Measurements from ENCODE around the gene GABBR2.

The GABBR2 gene

DNA sequence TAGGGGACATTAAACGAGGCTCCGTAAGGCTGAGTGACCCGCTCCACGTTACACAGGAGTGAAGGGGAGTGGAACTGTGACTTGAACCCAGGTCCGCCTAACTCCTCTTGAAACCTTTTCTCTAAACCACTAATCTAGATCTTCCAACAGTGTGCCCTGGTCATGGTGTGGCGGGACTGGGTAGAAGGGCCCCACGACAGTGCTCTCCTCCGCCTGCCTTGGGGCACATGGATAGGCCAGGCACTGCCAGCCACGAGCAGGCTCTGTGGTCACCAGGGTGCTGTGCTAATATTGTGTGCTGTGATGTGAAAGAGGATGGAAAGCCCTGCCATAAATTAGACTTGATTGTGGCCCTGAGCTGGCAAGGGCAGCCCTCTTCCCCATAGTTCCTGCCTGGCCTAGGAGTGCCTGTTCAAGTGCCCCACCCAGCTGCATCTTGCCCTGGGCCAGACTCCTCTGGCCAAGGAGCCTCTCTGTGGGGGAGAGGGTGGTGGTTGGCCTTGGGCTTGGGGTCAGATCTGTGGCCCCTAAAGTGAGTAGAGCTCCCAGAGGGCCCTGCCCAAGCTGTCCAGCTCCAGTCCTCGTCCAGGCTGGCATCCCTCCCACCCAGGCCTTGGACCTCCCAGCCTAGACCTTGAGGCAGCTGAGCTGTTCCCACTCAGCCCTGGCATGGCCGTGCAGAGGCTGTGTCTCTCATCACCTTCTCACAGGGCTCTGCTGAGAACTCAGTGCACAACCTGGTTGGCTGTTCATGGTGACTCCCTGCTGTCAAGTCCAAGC is 385.5 kb downstream of the GABBR2 start:
- in situ Hi-C loops (cut with HindIII; ENCODE audit: low pct_ligation_motif_present, low sequenced_read_pairs) = no loop called here
- DNase-seq = no peak
- TF ChIP-seq, protein P1, sequence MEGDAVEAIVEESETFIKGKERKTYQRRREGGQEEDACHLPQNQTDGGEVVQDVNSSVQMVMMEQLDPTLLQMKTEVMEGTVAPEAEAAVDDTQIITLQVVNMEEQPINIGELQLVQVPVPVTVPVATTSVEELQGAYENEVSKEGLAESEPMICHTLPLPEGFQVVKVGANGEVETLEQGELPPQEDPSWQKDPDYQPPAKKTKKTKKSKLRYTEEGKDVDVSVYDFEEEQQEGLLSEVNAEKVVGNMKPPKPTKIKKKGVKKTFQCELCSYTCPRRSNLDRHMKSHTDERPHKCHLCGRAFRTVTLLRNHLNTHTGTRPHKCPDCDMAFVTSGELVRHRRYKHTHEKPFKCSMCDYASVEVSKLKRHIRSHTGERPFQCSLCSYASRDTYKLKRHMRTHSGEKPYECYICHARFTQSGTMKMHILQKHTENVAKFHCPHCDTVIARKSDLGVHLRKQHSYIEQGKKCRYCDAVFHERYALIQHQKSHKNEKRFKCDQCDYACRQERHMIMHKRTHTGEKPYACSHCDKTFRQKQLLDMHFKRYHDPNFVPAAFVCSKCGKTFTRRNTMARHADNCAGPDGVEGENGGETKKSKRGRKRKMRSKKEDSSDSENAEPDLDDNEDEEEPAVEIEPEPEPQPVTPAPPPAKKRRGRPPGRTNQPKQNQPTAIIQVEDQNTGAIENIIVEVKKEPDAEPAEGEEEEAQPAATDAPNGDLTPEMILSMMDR (IDR thresholded peaks at IDR 0.05; ENCODE audit: low read depth, low read length, missing control alignments) = no peak
- Histone ChIP-seq H3K4me3 (ENCODE audit: low read depth, low read length) (no peak overlapping the region), H3K27ac (peak overlapping the region; percentile 66), H3K36me3 (replicated peaks) (no peaks in the 10 kb centered on the region), H3K27me3 (replicated peaks) (no peaks in the 10 kb centered on the region)

DNA sequence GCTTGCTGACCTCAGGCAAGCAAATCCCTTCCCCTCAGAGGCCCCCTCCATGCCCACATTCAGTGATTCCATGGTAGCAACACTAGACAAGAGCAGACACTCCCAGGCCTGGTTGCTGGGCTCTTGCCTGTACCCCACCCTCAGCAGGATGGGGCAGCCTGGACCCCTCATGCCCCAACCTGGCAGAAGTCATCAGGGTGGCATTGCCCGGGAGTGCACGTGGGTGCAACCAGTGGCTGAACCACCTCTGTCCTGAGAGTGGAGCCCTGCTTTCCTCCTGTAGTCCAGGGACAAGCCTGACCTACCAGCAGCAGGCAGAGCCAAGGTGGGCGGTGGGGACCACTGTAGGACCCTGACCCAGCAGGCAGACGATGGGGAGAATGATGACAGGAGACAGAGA is 387.5 kb downstream of the GABBR2 start:
- Histone ChIP-seq H3K4me3 (ENCODE audit: low read depth, low read length) (no peak overlapping the region), H3K27ac (no peak overlapping the region), H3K27me3 (replicated peaks) (no peaks in the 10 kb centered on the region), H3K36me3 (replicated peaks) (no peaks in the 10 kb centered on the region)
- TF ChIP-seq, protein P1 (IDR thresholded peaks at IDR 0.05; ENCODE audit: low read depth, low read length, missing control alignments) = no peak
- DNase-seq = no peak
- in situ Hi-C loops (cut with HindIII; ENCODE audit: low pct_ligation_motif_present, low sequenced_read_pairs) = no loop called here

DNA sequence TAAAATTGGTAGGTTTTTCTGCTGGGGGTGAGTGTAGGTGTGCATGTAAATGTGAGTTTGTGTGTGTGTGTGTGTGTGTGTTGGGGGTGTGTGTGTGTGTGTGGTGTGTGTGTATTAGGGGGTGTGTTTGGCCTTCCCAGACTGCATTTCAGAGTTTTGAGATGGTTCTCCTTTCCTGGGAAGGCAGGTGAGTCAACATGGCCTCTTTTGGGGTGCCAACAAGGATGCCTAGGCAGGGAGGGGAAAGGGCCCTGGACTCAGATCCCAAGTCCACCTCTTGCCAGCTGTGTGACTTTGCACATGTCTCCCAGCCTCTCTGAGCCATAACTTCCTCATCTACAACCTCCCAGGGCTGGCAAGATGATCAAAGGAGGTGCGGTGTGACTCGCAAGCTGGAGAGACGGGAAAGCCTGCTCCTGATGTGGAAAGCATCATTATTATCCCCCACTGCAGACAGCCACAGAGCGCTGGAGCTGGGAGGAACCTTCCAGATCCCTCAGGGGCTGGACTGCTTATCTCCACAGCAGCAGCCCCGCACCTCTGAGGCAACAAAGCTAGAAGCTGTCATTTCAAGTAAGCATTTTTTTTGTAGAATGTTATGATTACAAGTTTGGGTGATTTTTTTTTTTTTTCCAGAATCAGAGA is 389.8 kb downstream of the GABBR2 start:
- TF ChIP-seq, protein P1 (IDR thresholded peaks at IDR 0.05; ENCODE audit: low read depth, low read length, missing control alignments) = no peak
- DNase-seq = peak; percentile 19
- no peaks in the 10 kb centered on the region for H3K27me3 ChIP-seq (replicated peaks)
- H3K4me3 ChIP-seq (ENCODE audit: low read depth, low read length) = no peak overlapping the region
- no peak overlapping the region for H3K27ac ChIP-seq
- no peaks in the 10 kb centered on the region for H3K36me3 ChIP-seq (replicated peaks)
- in situ Hi-C loops (cut with HindIII; ENCODE audit: low pct_ligation_motif_present, low sequenced_read_pairs) = no loop called here

DNA sequence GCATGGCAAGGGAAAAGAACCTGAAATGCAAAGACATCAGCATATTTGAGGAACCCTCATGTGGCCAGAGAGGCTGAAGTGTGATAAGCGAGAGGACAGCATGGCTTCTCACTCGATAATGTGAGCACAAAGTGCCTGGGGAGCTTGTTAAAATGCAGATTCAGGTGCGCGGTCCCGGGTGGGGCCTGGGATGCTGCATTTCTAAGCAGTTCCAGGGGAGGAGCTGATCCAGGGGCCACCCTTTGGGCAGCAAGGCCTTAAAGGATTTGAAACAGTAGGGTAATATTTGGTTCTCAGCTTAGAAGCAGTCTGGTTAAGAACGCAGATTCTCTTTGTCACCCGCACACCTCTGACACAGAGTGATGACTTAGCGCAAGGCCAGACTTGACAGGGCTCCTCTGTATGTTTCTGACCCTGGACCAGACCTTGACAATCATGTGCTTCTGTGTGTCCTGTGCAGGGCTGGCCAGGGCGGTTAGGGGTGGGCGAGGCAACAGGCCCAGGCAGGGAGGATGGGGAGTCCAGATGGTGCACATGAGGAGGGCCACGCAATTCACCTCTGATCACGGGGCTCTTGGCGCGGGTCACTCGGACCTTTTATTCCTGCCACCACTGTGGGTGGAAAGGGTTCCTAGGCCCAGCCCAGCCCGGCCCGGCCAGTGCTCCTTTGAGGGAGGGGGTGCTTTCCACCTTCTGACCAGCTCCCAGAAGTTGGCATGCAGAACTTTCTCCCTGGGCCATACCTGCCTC is 390.5 kb downstream of the GABBR2 start:
- peak overlapping the region; percentile 14 for H3K27ac ChIP-seq
- H3K27me3 ChIP-seq (replicated peaks) = no peaks in the 10 kb centered on the region
- in situ Hi-C loops (cut with HindIII; ENCODE audit: low pct_ligation_motif_present, low sequenced_read_pairs) = no loop called here
- TF ChIP-seq, protein P1 (IDR thresholded peaks at IDR 0.05; ENCODE audit: low read depth, low read length, missing control alignments) = no peak
- H3K36me3 ChIP-seq (replicated peaks) = no peaks in the 10 kb centered on the region
- H3K4me3 ChIP-seq (ENCODE audit: low read depth, low read length) = no peak overlapping the region
- no peak for DNase-seq

DNA sequence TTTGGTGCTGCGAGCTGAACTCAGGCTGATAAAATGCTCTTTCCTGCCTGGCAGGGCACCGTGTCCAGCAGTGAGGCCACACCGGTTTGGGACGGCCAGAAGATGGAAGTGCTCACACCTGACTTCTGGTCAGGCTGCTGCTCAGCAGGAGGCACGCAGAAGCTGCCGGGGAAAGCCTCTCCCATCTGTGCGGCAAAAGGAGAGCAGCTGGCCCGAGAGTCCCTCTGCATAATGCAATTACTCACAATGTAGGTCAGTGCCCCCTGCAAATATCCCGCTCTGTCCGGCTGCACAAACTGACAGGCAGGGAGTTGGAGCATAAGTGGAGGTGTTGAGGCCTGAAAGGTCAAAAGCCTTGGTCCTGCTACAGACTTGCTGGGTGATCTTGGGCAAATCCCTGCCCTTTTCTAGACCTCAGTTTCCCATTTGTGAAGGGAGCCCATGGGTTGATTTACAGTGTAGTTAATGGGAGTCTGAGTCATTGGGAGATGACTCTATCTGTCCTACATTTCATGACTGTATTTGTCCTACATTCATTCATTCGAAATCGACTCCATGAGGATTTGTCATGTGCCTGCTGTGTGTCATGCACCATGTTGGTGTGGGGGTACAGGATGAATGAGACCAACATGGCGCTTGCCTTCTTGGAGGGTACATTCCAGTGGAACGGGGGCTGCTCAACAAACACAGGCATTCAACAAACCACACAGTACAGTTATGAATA is 391.4 kb downstream of the GABBR2 start:
- peak; percentile 43 for DNase-seq
- Histone ChIP-seq H3K27ac (peak overlapping the region; percentile 14), H3K27me3 (replicated peaks) (no peaks in the 10 kb centered on the region), H3K4me3 (ENCODE audit: low read depth, low read length) (no peak overlapping the region), H3K36me3 (replicated peaks) (no peaks in the 10 kb centered on the region)
- TF ChIP-seq, protein P1 (IDR thresholded peaks at IDR 0.05; ENCODE audit: low read depth, low read length, missing control alignments) = no peak
- in situ Hi-C loops (cut with HindIII; ENCODE audit: low pct_ligation_motif_present, low sequenced_read_pairs) = no loop called here

Data from brain microvascular endothelial cell (primary cell).